Measurements from ENCODE around the gene PLAAT4. TPM values are rescaled to one million over a fixed set of nuclear protein-coding genes. Genes with fewer than 3 reads are reported as not detected.

The PLAAT4 gene
- total and polyA plus RNA-seq, 2 experiments from 2014 or later, result 0.65 to 0.84 TPM

- no peak for TF ChIP-seq EZH2phosphoT487 (IDR thresholded peaks at IDR 0.05; ENCODE audit: insufficient read depth, low read depth)
- no peak for TF ChIP-seq EZH2 (IDR thresholded peaks at IDR 0.05; ENCODE audit: insufficient read depth, poor library complexity, severe bottlenecking)
- no peaks in the 10 kb centered on the region for H3K4me1 ChIP-seq (ENCODE audit: insufficient read depth)
- H3K4me2 ChIP-seq (ENCODE audit: unreplicated experiment), result peak overlapping the region; percentile 67
- no peaks in the 10 kb centered on the region for H3K9me3 ChIP-seq (ENCODE audit: low read depth)
- H2AFZ ChIP-seq, result peak overlapping the region; percentile 64; the same call in 1 of the 2 replicates
- H3K27ac ChIP-seq, result no peak overlapping the region
- no peaks in the 10 kb centered on the region for H4K20me1 ChIP-seq (ENCODE audit: insufficient read depth)
- peaks cover 44% of the 10 kb centered on the region for H3K27me3 ChIP-seq (replicated peaks; ENCODE audit: insufficient read depth)
- H3K79me2 ChIP-seq (ENCODE audit: insufficient read depth), result no peaks in the 10 kb centered on the region
- no peaks in the 10 kb centered on the region for H3K9me2 ChIP-seq (ENCODE audit: insufficient read depth)
- H3K36me3 ChIP-seq (ENCODE audit: low read depth), result no peaks in the 10 kb centered on the region
- DNase-seq, result no peak
- 1% methylated on average over 10 to 13 of the region's 13 CpGs for WGBS, 2 experiments (ENCODE audit: low coverage in 1 of 2, low lambda C conversion rate in 2 of 2, missing lambda C conversion rate in 2 of 2)
- H3F3A ChIP-seq (ENCODE audit: insufficient read depth), result no peaks in the 10 kb centered on the region
- H3K4me3 ChIP-seq, result peak overlapping the region; percentile 59
- H3K9ac ChIP-seq, result no peak overlapping the region
- in situ Hi-C loops (cut with MboI), result loop anchor here (25.0 kb wide), 1 partner anchor 246 kb away; no protein-coding TSS in a partner anchor
These were observed 45.4 kb upstream of the PLAAT4 start for GRCh38 chr11:63491240-63491587.

DNA sequence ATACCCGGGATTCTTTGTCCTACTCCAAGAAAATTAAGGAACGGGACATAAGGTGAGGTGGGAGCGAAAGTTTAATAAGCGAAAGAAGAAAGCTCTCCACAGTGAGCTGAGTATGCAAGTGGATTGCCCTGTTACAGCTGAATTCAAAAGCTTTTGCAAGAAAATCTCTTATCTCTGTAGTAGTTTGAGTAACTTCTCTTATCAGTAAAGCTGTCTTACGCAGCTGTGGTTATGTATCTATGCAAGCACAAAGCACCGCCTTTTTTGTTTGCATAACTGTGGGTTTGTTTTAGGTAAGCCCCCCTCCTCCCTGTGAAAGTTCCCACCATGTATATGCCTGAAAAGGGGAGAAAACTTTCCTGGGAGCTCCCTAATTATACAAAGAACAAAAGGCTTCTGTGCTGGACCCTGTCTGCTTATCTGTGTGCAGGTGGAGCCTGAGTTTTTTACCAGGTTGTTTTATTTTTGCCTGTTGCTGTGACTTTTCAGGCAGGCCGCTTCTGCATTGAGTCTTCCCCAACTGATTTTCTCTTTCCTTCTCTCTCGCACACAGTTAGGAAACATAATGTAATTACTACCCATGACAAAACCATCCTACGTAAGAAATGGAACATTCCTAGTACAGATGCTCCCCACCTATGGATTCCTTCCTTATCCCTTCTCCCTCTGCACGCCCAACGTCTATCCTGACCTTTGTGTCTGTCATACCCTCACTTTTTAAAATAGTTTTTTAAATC is 44.8 kb upstream of the PLAAT4 start:
- Histone ChIP-seq H3K4me1 (ENCODE audit: insufficient read depth) (no peaks in the 10 kb centered on the region), H3K4me3 (peak overlapping the region; percentile 59; the same call in 1 of the 2 replicates), H3K9me2 (ENCODE audit: insufficient read depth) (no peaks in the 10 kb centered on the region), H2AFZ (no peak overlapping the region), H3F3A (ENCODE audit: insufficient read depth) (no peaks in the 10 kb centered on the region), H4K20me1 (ENCODE audit: insufficient read depth) (no peaks in the 10 kb centered on the region), H3K36me3 (ENCODE audit: low read depth) (no peaks in the 10 kb centered on the region), H3K27me3 (replicated peaks; ENCODE audit: insufficient read depth) (peaks cover 44% of the 10 kb centered on the region), H3K79me2 (ENCODE audit: insufficient read depth) (no peaks in the 10 kb centered on the region), H3K4me2 (ENCODE audit: unreplicated experiment) (peak overlapping the region; percentile 67), H3K27ac (no peak overlapping the region), H3K9me3 (ENCODE audit: low read depth) (no peaks in the 10 kb centered on the region), H3K9ac (no peak overlapping the region)
- in situ Hi-C loops (cut with MboI), result loop anchor here (25.0 kb wide), 1 partner anchor 245 kb away; no protein-coding TSS in a partner anchor
- TF ChIP-seq EZH2 (IDR thresholded peaks at IDR 0.05; ENCODE audit: insufficient read depth, poor library complexity, severe bottlenecking) (peak; percentile 77), EZH2phosphoT487 (IDR thresholded peaks at IDR 0.05; ENCODE audit: insufficient read depth, low read depth) (no peak)
- no peak for DNase-seq
- WGBS, 2 experiments (ENCODE audit: low coverage in 1 of 2, low lambda C conversion rate in 2 of 2, missing lambda C conversion rate in 2 of 2), result 52 to 58% methylated on average over 11 of the region's 11 CpGs

DNA sequence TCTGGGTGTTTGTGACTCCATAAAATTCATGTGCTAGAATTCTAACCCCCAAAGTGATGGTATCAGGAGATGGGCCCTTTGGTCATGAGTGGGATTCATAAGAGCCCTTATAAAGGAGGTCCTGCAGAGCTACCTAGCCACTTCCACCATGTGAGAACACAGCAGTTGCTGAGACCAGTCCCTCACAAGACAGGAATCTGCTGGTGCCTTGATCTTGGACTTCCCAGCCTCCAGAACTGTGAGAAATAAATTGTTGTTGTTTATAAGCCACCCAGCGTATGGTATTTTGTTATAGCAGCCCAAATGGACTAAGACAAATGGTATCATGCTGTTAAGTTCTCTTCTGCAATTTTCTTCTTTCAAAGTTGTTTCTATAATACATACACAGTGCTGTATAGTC is 44.2 kb upstream of the PLAAT4 start:
- Histone ChIP-seq H3K4me1 (ENCODE audit: insufficient read depth) (no peaks in the 10 kb centered on the region), H3K79me2 (ENCODE audit: insufficient read depth) (no peaks in the 10 kb centered on the region), H3K9ac (no peak overlapping the region), H3F3A (ENCODE audit: insufficient read depth) (no peaks in the 10 kb centered on the region), H3K4me3 (no peak overlapping the region), H4K20me1 (ENCODE audit: insufficient read depth) (no peaks in the 10 kb centered on the region), H2AFZ (no peak overlapping the region), H3K9me2 (ENCODE audit: insufficient read depth) (no peaks in the 10 kb centered on the region), H3K36me3 (ENCODE audit: low read depth) (no peaks in the 10 kb centered on the region), H3K4me2 (ENCODE audit: unreplicated experiment) (no peak overlapping the region), H3K27me3 (replicated peaks; ENCODE audit: insufficient read depth) (peaks cover 44% of the 10 kb centered on the region), H3K27ac (no peak overlapping the region), H3K9me3 (ENCODE audit: low read depth) (no peaks in the 10 kb centered on the region)
- no peak for DNase-seq
- TF ChIP-seq EZH2 (IDR thresholded peaks at IDR 0.05; ENCODE audit: insufficient read depth, poor library complexity, severe bottlenecking) (no peak), EZH2phosphoT487 (IDR thresholded peaks at IDR 0.05; ENCODE audit: insufficient read depth, low read depth) (no peak)
- in situ Hi-C loops (cut with MboI), result loop anchor here (25.0 kb wide), 1 partner anchor 245 kb away; no protein-coding TSS in a partner anchor
- 60 to 78% methylated on average over 1 of the region's 1 CpG for WGBS, 2 experiments (ENCODE audit: low coverage in 1 of 2, low lambda C conversion rate in 2 of 2, missing lambda C conversion rate in 2 of 2)

- H3K4me3 ChIP-seq, result no peak overlapping the region
- TF ChIP-seq EZH2 (IDR thresholded peaks at IDR 0.05; ENCODE audit: insufficient read depth, poor library complexity, severe bottlenecking) (no peak), EZH2phosphoT487 (IDR thresholded peaks at IDR 0.05; ENCODE audit: insufficient read depth, low read depth) (no peak)
- in situ Hi-C loops (cut with MboI), result loop anchor here (25.0 kb wide), 1 partner anchor 244 kb away; no protein-coding TSS in a partner anchor
- H3K36me3 ChIP-seq (ENCODE audit: low read depth), result no peaks in the 10 kb centered on the region
- no peaks in the 10 kb centered on the region for H3K4me1 ChIP-seq (ENCODE audit: insufficient read depth)
- H4K20me1 ChIP-seq (ENCODE audit: insufficient read depth), result no peaks in the 10 kb centered on the region
- no peak overlapping the region for H3K9ac ChIP-seq
- no peaks in the 10 kb centered on the region for H3K9me2 ChIP-seq (ENCODE audit: insufficient read depth)
- no peak overlapping the region for H3K4me2 ChIP-seq (ENCODE audit: unreplicated experiment)
- H3K79me2 ChIP-seq (ENCODE audit: insufficient read depth), result no peaks in the 10 kb centered on the region
- H3F3A ChIP-seq (ENCODE audit: insufficient read depth), result no peaks in the 10 kb centered on the region
- H3K27me3 ChIP-seq (replicated peaks; ENCODE audit: insufficient read depth), result peaks cover 45% of the 10 kb centered on the region
- no peak overlapping the region for H3K27ac ChIP-seq
- no peak for DNase-seq
- 69 to 85% methylated on average over 1 of the region's 1 CpG for WGBS, 2 experiments (ENCODE audit: low coverage in 1 of 2, low lambda C conversion rate in 2 of 2, missing lambda C conversion rate in 2 of 2)
- H2AFZ ChIP-seq, result no peak overlapping the region
- no peaks in the 10 kb centered on the region for H3K9me3 ChIP-seq (ENCODE audit: low read depth)
These were observed 43.5 kb upstream of the PLAAT4 start for GRCh38 chr11:63493127-63493526.
